B cell (primary cell): ENCODE measurements around the gene BMP2K. TPM values are rescaled to one million over a fixed set of nuclear protein-coding genes. Genes with fewer than 3 reads are reported as not detected.

ENCODE experiments used
- ATAC-seq: fragments of 200-7000 bp; cut with Tn5 transposase; one replicate; pipeline ENCODE4 v1.10.0; 2021; ENCODE audit warnings: low read depth, mild to moderate bottlenecking, moderate number of reproducible peaks, moderate library complexity
- CTCF ChIA-PET: fragments of 350-600 bp; sonication (Branson Sonifier 250); formaldehyde crosslinking; loops from one replicate; lab custom pipeline; 2021; ENCODE audit warnings: antibody characterized with exemption, inconsistent platforms; lab: Charles Lee
- POLR2A ChIA-PET: fragments of 350-600 bp; sonication (Branson Sonifier 250); formaldehyde crosslinking; loops from one replicate; lab custom pipeline; 2021; ENCODE audit warnings: antibody characterized with exemption; lab: Charles Lee
- DNase-seq: peaks from one replicate; pipeline ENCODE4 v3.0.0; 2013
- H2AFZ ChIP-seq: 2 replicates; pipeline ENCODE4 v1.6.1; 2012; ENCODE audit warnings: mild to moderate bottlenecking, low read depth, low read length; ENCODE audit not compliant: insufficient read depth, poor library complexity, severe bottlenecking
- H3K27ac ChIP-seq, 2 donors: 1 replicate in 1 of 2; 2 replicates in 1 of 2; pipeline ENCODE4 v1.5.1; 2012 to 2013; ENCODE audit warnings: low read length in 2 of 2, mild to moderate bottlenecking in 2 of 2, moderate library complexity in 1 of 2
- H3K27me3 ChIP-seq, 4 experiments: fragments of 200-600 bp in 1 of 4; sonication (generic) in 1 of 4; replicated peaks in 1 of 4; 1 replicate in 2 of 4; 2 replicates in 2 of 4; pipeline versions ENCODE4 v1.6.1 to v1.7.0; 2013 to 2016; ENCODE audit warnings: low read length in 3 of 4, mild to moderate bottlenecking in 2 of 4, mixed read lengths in 1 of 4, moderate library complexity in 1 of 4; ENCODE audit not compliant: insufficient read depth in 4 of 4, control insufficient read depth in 3 of 4; ENCODE audit errors: control extremely low read depth in 1 of 4
- H3K36me3 ChIP-seq, 2 experiments: replicated peaks in 1 of 2; 1 replicate in 1 of 2; 2 replicates in 1 of 2; pipeline versions ENCODE4 v1.6.1 to v1.7.1; 2013; ENCODE audit warnings: low read length in 1 of 2; ENCODE audit not compliant: insufficient read depth in 2 of 2, control insufficient read depth in 1 of 2; ENCODE audit errors: control extremely low read depth in 1 of 2, extremely low read depth in 1 of 2
- H3K4me1 ChIP-seq, 2 donors: fragments of 200-600 bp in 1 of 2; sonication (generic) in 1 of 2; 1 replicate in 1 of 2; 2 replicates in 1 of 2; pipeline versions ENCODE4 v1.5.1 to v1.6.1; 2013 to 2017; ENCODE audit warnings: low read length in 2 of 2; ENCODE audit not compliant: control insufficient read depth in 2 of 2, insufficient read depth in 2 of 2
- H3K4me2 ChIP-seq: replicated peaks from 2 replicates; pipeline ENCODE3; 2012; ENCODE audit warnings: mild to moderate bottlenecking, low read depth, low read length; ENCODE audit not compliant: poor library complexity, severe bottlenecking
- H3K4me3 ChIP-seq, 5 experiments: fragments of 200-600 bp in 1 of 5; sonication (generic) in 1 of 5; 1 replicate in 3 of 5; 2 replicates in 2 of 5; pipeline versions ENCODE4 v1.5.1 to v1.7.0; 2011 to 2016; ENCODE audit warnings: low read length in 4 of 5, mild to moderate bottlenecking in 4 of 5, low read depth in 2 of 5, control low read depth in 1 of 5, moderate library complexity in 1 of 5; ENCODE audit not compliant: insufficient read depth in 1 of 5; ENCODE audit errors: control extremely low read depth in 1 of 5, extremely low read depth in 1 of 5
- H3K79me2 ChIP-seq: fragments of 200-600 bp; sonication (generic); one replicate; pipeline ENCODE4 v1.6.0; 2016; ENCODE audit warnings: low read length; ENCODE audit not compliant: control insufficient read depth, insufficient read depth
- H3K9ac ChIP-seq: fragments of 200-600 bp; sonication (generic); 2 replicates; pipeline ENCODE4 v1.6.1; 2017; ENCODE audit warnings: mild to moderate bottlenecking, low read length, moderate library complexity
- H3K9me3 ChIP-seq, 3 donors: one replicate each; pipeline versions ENCODE4 v1.6.1 to v1.7.1; 2013; ENCODE audit warnings: low read length in 2 of 3; ENCODE audit not compliant: control insufficient read depth in 2 of 3, insufficient read depth in 1 of 3; ENCODE audit errors: control extremely low read depth in 1 of 3
- H4K20me1 ChIP-seq: 2 replicates; pipeline ENCODE4 v1.6.0; 2012; ENCODE audit warnings: mild to moderate bottlenecking, low read length; ENCODE audit not compliant: insufficient read depth, control insufficient read depth, poor library complexity, severe bottlenecking
- H3K27ac Mint-ChIP-seq: one replicate; pipeline ENCODE4 v1.8.0; 2021; ENCODE audit warnings: mixed read lengths
- H3K27me3 Mint-ChIP-seq: one replicate; pipeline ENCODE4 v1.8.0; 2021; ENCODE audit warnings: mixed read lengths
- H3K4me1 Mint-ChIP-seq: one replicate; pipeline ENCODE4 v1.8.0; 2021; ENCODE audit warnings: mixed read lengths
- H3K4me3 Mint-ChIP-seq: one replicate; pipeline ENCODE4 v1.8.0; 2021; ENCODE audit warnings: mixed read lengths
- H3K9me3 Mint-ChIP-seq: one replicate; pipeline ENCODE4 v1.8.0; 2022; ENCODE audit warnings: mixed read lengths; ENCODE audit not compliant: insufficient read depth
- CTCF ChIP-seq: fragments of 200-600 bp; IDR thresholded peaks from one replicate; pipeline ENCODE4 v1.8.0; 2022; ENCODE audit warnings: antibody characterized with exemption, mild to moderate bottlenecking
- EZH2 ChIP-seq: IDR thresholded peaks from 2 replicates; pipeline ENCODE4 v1.6.1; 2012; ENCODE audit warnings: borderline replicate concordance, low read depth, mild to moderate bottlenecking, moderate library complexity, low read length; ENCODE audit not compliant: insufficient read depth, poor library complexity, severe bottlenecking
- WGBS: methylation state at CpG from one replicate; pipeline ENCODE4 v1.1.5; 2013; ENCODE audit warnings: missing lambda C conversion rate; ENCODE audit not compliant: insufficient coverage; 5-methylcytosine and 5-hydroxymethylcytosine counted together
- intact Hi-C: fragments of 100-400 bp; cut with micrococcal nuclease; formaldehyde crosslinking; loops from one replicate; pipeline ENCODE4 v1.10.0; 2022
- polyA plus RNA-seq: library from polyadenylated mRNA; depleted of rRNA; stranded (reverse); fragments of >200 nt; gene quantifications from 2 replicates; pipeline ENCODE4 v1.2.3, GENCODE V29; 2012
- total RNA-seq, 2 donors: library from RNA; stranded (reverse); fragments of 120-200 nt in 1 of 2; gene quantifications; 1 replicate in 1 of 2; 2 replicates in 1 of 2; pipeline versions ENCODE4 v1.2.3 to v1.2.4, GENCODE V29; 2013 to 2022

BMP2K gene
- total and polyA plus RNA-seq, 2 donors (not counting 1 experiment from before 2014, with no cell fraction given) = 59.1 to 117 TPM

- peak overlapping the region; percentile 15 for H3K27ac Mint-ChIP-seq
- H3K9me3 Mint-ChIP-seq = peaks cover 5% of the 10 kb centered on the region
- H3K4me1 Mint-ChIP-seq = peaks cover 59% of the 10 kb centered on the region
- intact Hi-C loops = loop anchor here (2.0 kb wide), 1 partner anchor 15 kb away; no protein-coding TSS in a partner anchor
- H3K4me1 ChIP-seq = peaks cover 12 to 39% of the 10 kb centered on the region in 2 donors
- peaks cover 2 to 10% of the 10 kb centered on the region in 2 experiments for H3K36me3 ChIP-seq
- peaks cover 2 to 21% (median 9%) of the 10 kb centered on the region in 3 donors for H3K9me3 ChIP-seq
- no peaks in the 10 kb centered on the region for H3K27me3 Mint-ChIP-seq
- peak overlapping the region; percentile 49 for H3K4me3 Mint-ChIP-seq
- POLR2A ChIA-PET = interaction anchor here (1.2 kb wide), 1 partner anchor 30 kb away, joined by 3 read pairs; no protein-coding TSS in a partner anchor
- CTCF ChIA-PET = interaction anchor here (0.7 to 0.9 kb wide), 4 partner anchors 22 to 198 kb away, joined by 3 read pairs; no protein-coding TSS in a partner anchor
- DNase-seq = no peak
- WGBS = 100% methylated on average over 1 of the region's 7 CpGs
- H3K9ac ChIP-seq = peak overlapping the region; percentile 4
- ATAC-seq = no peak
- TF ChIP-seq EZH2 = no peak
- TF ChIP-seq CTCF = no peak
- peaks cover 61% of the 10 kb centered on the region for H4K20me1 ChIP-seq
- peak overlapping the region; percentile 22 for H3K4me2 ChIP-seq
- H2AFZ ChIP-seq = no peak overlapping the region
- no peak overlapping the region for H3K4me3 ChIP-seq
- H3K27ac ChIP-seq = peak overlapping the region in 1 of 2 donors; percentile 40
- no peaks in the 10 kb centered on the region for H3K27me3 ChIP-seq
- peaks cover 100% of the 10 kb centered on the region for H3K79me2 ChIP-seq
These were observed 34.0 kb downstream of the BMP2K start for GRCh38 chr4:78809928-78810835.

- H3K27ac ChIP-seq = peak overlapping the region in 1 of 2 donors; percentile 40
- H3K36me3 ChIP-seq = peaks cover 1 to 10% of the 10 kb centered on the region in 2 experiments
- WGBS = no CpG with 5 or more reads among the region's 2 CpGs
- no peaks in the 10 kb centered on the region for H3K27me3 ChIP-seq
- H3K4me3 Mint-ChIP-seq = no peak overlapping the region
- no peak overlapping the region for H3K27ac Mint-ChIP-seq
- H3K4me2 ChIP-seq = peak overlapping the region; percentile 22
- TF ChIP-seq EZH2 (no peak), CTCF (no peak)
- H3K9me3 Mint-ChIP-seq = peaks cover 5% of the 10 kb centered on the region
- H3K9me3 ChIP-seq = peaks cover 2 to 16% (median 9%) of the 10 kb centered on the region in 3 donors
- peaks cover 98% of the 10 kb centered on the region for H3K79me2 ChIP-seq
- no peak overlapping the region for H3K4me3 ChIP-seq
- H3K4me1 Mint-ChIP-seq = peaks cover 59% of the 10 kb centered on the region
- H2AFZ ChIP-seq = no peak overlapping the region
- H3K4me1 ChIP-seq = peaks cover 12 to 39% of the 10 kb centered on the region in 2 donors
- ATAC-seq (no peak), DNase-seq (no peak)
- H4K20me1 ChIP-seq = peaks cover 61% of the 10 kb centered on the region
- CTCF ChIA-PET = interaction anchor here (0.7 to 0.9 kb wide), 4 partner anchors 23 to 1609 kb away, joined by 3 read pairs; no protein-coding TSS in a partner anchor
- no peaks in the 10 kb centered on the region for H3K27me3 Mint-ChIP-seq
- intact Hi-C loops = no loop called here
- no peak overlapping the region for H3K9ac ChIP-seq
- POLR2A ChIA-PET = interaction anchor here (1.2 kb wide), 1 partner anchor 31 kb away, joined by 3 read pairs; no protein-coding TSS in a partner anchor
These were observed 34.9 kb downstream of the BMP2K start for GRCh38 chr4:78811034-78811433.
